Measurements from ENCODE around the gene TUBGCP2.

TUBGCP2 gene

DNA sequence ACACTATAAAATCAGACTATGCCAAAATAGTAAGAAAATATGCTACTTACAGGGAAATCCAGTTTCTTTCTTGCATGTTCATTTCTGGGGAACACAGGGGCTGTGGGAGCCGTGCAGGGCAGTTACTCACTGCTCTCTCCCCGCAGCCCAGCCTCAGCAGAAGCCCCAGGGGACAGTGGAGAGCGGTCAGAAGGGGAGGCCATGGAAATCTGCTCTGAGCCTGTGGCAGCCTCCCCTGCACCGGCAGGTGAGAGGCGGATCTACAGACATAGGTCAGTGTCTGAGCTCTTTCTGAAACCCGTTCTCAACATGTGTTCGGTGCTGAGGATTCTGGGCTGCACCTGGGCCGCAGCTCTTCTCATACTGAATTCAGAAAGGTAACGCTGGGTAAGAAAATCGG is 2.9 kb upstream of the TUBGCP2 start:
- POLR2A ChIA-PET (ENCODE audit: low non-redundant PET): no interaction called here
- TF ChIP-seq, protein P1, sequence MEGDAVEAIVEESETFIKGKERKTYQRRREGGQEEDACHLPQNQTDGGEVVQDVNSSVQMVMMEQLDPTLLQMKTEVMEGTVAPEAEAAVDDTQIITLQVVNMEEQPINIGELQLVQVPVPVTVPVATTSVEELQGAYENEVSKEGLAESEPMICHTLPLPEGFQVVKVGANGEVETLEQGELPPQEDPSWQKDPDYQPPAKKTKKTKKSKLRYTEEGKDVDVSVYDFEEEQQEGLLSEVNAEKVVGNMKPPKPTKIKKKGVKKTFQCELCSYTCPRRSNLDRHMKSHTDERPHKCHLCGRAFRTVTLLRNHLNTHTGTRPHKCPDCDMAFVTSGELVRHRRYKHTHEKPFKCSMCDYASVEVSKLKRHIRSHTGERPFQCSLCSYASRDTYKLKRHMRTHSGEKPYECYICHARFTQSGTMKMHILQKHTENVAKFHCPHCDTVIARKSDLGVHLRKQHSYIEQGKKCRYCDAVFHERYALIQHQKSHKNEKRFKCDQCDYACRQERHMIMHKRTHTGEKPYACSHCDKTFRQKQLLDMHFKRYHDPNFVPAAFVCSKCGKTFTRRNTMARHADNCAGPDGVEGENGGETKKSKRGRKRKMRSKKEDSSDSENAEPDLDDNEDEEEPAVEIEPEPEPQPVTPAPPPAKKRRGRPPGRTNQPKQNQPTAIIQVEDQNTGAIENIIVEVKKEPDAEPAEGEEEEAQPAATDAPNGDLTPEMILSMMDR (conservative IDR thresholded peaks at IDR 0.05; ENCODE audit: low read depth): no peak
- CTCF ChIA-PET: interaction anchor here (1.4 kb wide), 1 partner anchor 18 kb away, joined by 8 read pairs; no protein-coding TSS in a partner anchor

GRCh38 chr10:133310789-133311188 is 2.1 kb upstream of the TUBGCP2 start:
- no peak overlapping the region for H3K27ac ChIP-seq
- ChIA-PET POLR2A (ENCODE audit: low non-redundant PET) (no interaction called here), CTCF (no interaction called here)
- DNase-seq (ENCODE audit: low spot score): no peak
- TF ChIP-seq, protein P1 (conservative IDR thresholded peaks at IDR 0.05; ENCODE audit: low read depth): no peak

More for the DNA sequence above, 2.9 kb upstream of the TUBGCP2 start:
- no peak overlapping the region for H3K27ac ChIP-seq
- DNase-seq (ENCODE audit: low spot score): no peak

DNA sequence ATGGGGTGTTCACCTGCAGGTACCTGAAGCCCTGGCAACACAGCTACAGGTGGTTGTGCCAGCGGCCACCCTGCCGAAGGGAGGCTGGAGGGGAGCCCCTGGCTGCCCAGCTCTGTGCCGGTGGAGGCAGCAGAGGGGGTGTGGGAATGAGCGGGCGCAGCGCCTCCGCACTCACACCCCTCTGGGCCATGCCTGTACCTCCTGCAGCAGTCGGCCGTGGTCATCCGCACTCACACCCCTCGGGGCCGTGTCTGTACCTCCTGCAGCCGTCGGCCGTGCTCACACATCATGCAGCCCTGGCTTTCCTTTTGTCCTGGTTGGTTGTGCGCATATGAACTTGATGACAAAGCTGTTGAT is 1.7 kb upstream of the TUBGCP2 start:
- ChIA-PET POLR2A (ENCODE audit: low non-redundant PET) (no interaction called here), CTCF (no interaction called here)
- TF ChIP-seq, protein P1 (conservative IDR thresholded peaks at IDR 0.05; ENCODE audit: low read depth): no peak
- DNase-seq (ENCODE audit: low spot score): no peak
- peak overlapping the region; percentile 92; the same call in 1 of the 2 replicates for H3K27ac ChIP-seq

GRCh38 chr10:133309720-133310398 is 1.2 kb upstream of the TUBGCP2 start:
- ChIA-PET POLR2A (ENCODE audit: low non-redundant PET) (no interaction called here), CTCF (interaction anchor here (0.9 kb wide), 1 partner anchor 31 kb away, joined by 3 read pairs; no protein-coding TSS in a partner anchor)
- TF ChIP-seq, protein P1 (conservative IDR thresholded peaks at IDR 0.05; ENCODE audit: low read depth): no peak
- DNase-seq (ENCODE audit: low spot score): no peak
- peak overlapping the region; percentile 92 for H3K27ac ChIP-seq

DNA sequence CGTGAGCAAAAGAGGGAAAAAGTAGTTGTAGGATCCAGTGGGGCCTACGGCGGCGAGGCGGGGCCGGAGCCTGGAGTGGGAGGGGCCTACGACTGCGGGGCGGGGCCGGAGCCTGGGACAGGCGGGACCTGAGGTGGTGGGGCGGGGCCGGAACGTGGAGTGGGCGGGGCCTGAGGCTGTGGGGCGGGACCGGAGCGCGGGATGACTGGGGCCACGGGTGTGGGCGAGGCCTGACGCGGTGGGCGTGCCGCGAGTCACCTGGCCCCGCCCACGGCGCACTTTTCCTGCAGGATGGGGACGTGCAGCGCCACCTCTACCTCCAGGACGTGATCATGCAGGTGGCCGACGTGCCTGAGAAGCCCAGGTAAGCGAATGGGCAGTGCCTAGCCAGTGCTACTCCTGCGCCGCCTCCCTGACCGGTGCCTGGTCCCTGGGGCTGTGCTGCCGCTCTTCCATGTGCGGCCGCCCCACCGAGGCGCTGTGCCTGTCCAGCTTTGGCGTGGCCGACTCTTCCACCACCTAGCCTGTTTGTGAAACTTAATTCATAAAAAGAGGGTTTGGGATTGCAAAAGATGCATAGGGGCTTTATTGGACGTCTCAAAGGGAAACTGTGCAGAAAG is 538 bp upstream of the TUBGCP2 start:
- H3K27ac ChIP-seq: peak overlapping the region; percentile 92
- TF ChIP-seq, protein P1 (conservative IDR thresholded peaks at IDR 0.05; ENCODE audit: low read depth): no peak
- POLR2A ChIA-PET (ENCODE audit: low non-redundant PET): no interaction called here
- peak; percentile 96 for DNase-seq (ENCODE audit: low spot score)
- CTCF ChIA-PET: interaction anchor here (0.9 kb wide), 1 partner anchor 31 kb away, joined by 3 read pairs; no protein-coding TSS in a partner anchor

DNA sequence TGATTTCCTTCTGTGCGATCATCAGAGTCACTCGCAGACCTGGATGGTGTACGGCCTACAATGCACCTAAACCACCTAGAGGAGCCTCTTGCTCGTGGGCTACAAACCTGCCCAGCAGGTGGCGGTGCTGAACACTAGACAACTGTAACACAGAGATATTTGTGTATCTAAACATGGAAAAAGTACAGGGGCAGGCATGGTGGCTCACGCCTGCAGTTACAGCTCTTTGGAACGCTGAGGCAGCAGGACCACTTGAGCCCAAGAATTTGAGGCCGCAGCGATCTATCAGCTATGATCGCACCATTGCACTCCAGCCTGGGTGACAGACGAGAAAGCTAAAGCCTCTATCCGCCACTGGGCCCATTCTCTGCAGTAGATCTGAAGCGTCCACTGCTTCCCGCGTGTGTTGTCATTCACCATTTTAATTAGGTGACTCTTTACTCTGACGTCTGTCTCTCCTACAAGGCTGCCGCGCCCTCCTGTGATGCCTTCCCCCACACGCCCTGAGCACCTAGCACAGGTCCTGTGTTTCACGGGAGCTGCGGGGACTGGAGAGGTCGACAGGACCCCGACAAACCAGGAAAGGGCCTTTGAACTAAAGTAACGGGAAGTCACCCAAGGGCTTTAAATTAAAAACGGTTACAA is 774 bp downstream of the TUBGCP2 start:
- POLR2A ChIA-PET (ENCODE audit: low non-redundant PET): interaction anchor here (0.6 to 1.1 kb wide), 4 partner anchors 12 to 33 kb away, joined by 3 to 8 read pairs (median 4); partner anchors contain the start of gene ADAM8
- DNase-seq (ENCODE audit: low spot score): peak; percentile 64

More for the DNA sequence above, 774 bp downstream of the TUBGCP2 start:
- TF ChIP-seq, protein P1 (conservative IDR thresholded peaks at IDR 0.05; ENCODE audit: low read depth): peak; percentile 87
- CTCF ChIA-PET: interaction anchor here (0.5 to 1.8 kb wide), 10 partner anchors 12 to 1070 kb away, joined by 3 to 14 read pairs (median 3); no protein-coding TSS in a partner anchor
- peak overlapping the region; percentile 92 for H3K27ac ChIP-seq
